ENCODE results near the gene TMEM128.

GRCh38 chr4:4289055-4289454 lies 41.0 kb upstream of the TMEM128 start:
- TF ChIP-seq CTCF (conservative IDR thresholded peaks at IDR 0.05; ENCODE audit: low read length) (no peak), EZH2phosphoT487 (IDR thresholded peaks at IDR 0.05; ENCODE audit: borderline replicate concordance, low read depth, low read length) (no peak)

All from OCI-LY7 (cell line).